GM12878 (cell line): Measurements from ENCODE around the gene PAN3. TPM values are rescaled to one million over a fixed set of nuclear protein-coding genes. Genes with fewer than 3 reads are reported as not detected.

Source experiments
- ATAC-seq: fragments of 200-7000 bp; cut with Tn5 transposase; 3 replicates; pipeline ENCODE4 v1.9.1; 2020; ENCODE audit warnings: mild to moderate bottlenecking, moderate library complexity
- BruUV-seq: library from RNA; stranded (reverse); fragments of 400-500 nt; replicated peaks from 2 replicates; lab custom pipeline; 2021; lab: Mats Ljungman, UMichigan
- CTCF ChIA-PET: fragments of 300-600 bp; sonication (Branson Sonifier 250); formaldehyde crosslinking; extraction: SDS; loops from one replicate; lab custom pipeline; 2021; ENCODE audit warnings: inconsistent platforms; lab: Yijun Ruan, JAX
- POLR2A ChIA-PET: fragments of 350-600 bp; formaldehyde crosslinking; extraction: SDS; loops from one replicate; lab custom pipeline; 2021; ENCODE audit warnings: inconsistent platforms; lab: Charles Lee
- RAD21 ChIA-PET: fragments of 300-600 bp; sonication (Branson Sonifier 250); formaldehyde crosslinking; loops from one replicate; lab custom pipeline; 2023; ENCODE audit warnings: antibody characterized with exemption; ENCODE audit not compliant: unreplicated experiment; lab: Charles Lee
- SMC1A ChIA-PET: fragments of 300-600 bp; sonication (Branson Sonifier 250); formaldehyde crosslinking; loops from one replicate; lab custom pipeline; 2023; ENCODE audit not compliant: unreplicated experiment, uncharacterized antibody; lab: Charles Lee
- DNase-seq: peaks from one replicate; pipeline ENCODE4 v3.0.0-alpha.2; 2011; ENCODE audit warnings: low read depth, low spot score
- FAIRE-seq: peaks from 3 replicates; lab custom pipeline; 2011; peaks lifted over from hg19 to GRCh38; lab: Jason Lieb, UNC
- H2AFZ ChIP-seq: 2 replicates; pipeline ENCODE4 v1.6.0; 2011; ENCODE audit warnings: low read depth, low read length, control low read depth; ENCODE audit not compliant: control insufficient read depth
- H3K27ac ChIP-seq: 2 replicates; pipeline ENCODE4 v1.5.1; 2011; ENCODE audit warnings: control low read depth; ENCODE audit not compliant: control insufficient read depth, insufficient read depth
- H3K27me3 ChIP-seq, 2 experiments: replicated peaks in 1 of 2; 2 replicates each; pipeline versions ENCODE4 v1.6.0 to v1.6.1; 2011; ENCODE audit warnings: low read length in 1 of 2; ENCODE audit not compliant: control insufficient read depth in 2 of 2, insufficient read depth in 2 of 2
- H3K36me3 ChIP-seq, 2 experiments: 2 replicates each; pipeline ENCODE4 v1.5.1; 2011; ENCODE audit warnings: low read length in 1 of 2; ENCODE audit not compliant: control insufficient read depth in 2 of 2, insufficient read depth in 2 of 2
- H3K4me1 ChIP-seq: 2 replicates; pipeline ENCODE4 v1.6.1; 2011; ENCODE audit warnings: mild to moderate bottlenecking, low read length, moderate library complexity, mixed read lengths; ENCODE audit not compliant: control insufficient read depth, insufficient read depth
- H3K4me2 ChIP-seq: 2 replicates; pipeline ENCODE4 v1.6.0; 2011; ENCODE audit warnings: control low read depth; ENCODE audit not compliant: control insufficient read depth, insufficient read depth
- H3K4me3 ChIP-seq: fragments of 200-600 bp; sonication (generic); 2 replicates; pipeline ENCODE4 v1.5.1; 2016
- H3K79me2 ChIP-seq: 2 replicates; pipeline ENCODE4 v1.6.0; 2011; ENCODE audit warnings: low read length; ENCODE audit not compliant: control insufficient read depth, insufficient read depth
- H3K9ac ChIP-seq: 2 replicates; pipeline ENCODE4 v1.8.0; 2011; ENCODE audit warnings: low read length, control low read depth, mixed read lengths; ENCODE audit not compliant: control insufficient read depth, insufficient read depth
- H3K9me3 ChIP-seq: replicated peaks from 3 replicates; pipeline ENCODE4 v1.5.1; 2011; ENCODE audit warnings: mild to moderate bottlenecking, low read length; ENCODE audit not compliant: control insufficient read depth, insufficient read depth
- H4K20me1 ChIP-seq: 2 replicates; pipeline ENCODE4 v1.6.0; 2011; ENCODE audit not compliant: control insufficient read depth, insufficient read depth
- NFYB ChIP-seq: IDR thresholded peaks from 2 replicates; pipeline ENCODE4 v1.6.1; 2011; ENCODE audit warnings: low read depth, mild to moderate bottlenecking, low read length, improper control_type of control experiment, moderate library complexity; ENCODE audit not compliant: insufficient read depth
- NR2F1 ChIP-seq: fragments of 450-650 bp; conservative IDR thresholded peaks from 2 replicates; pipeline ENCODE4 v1.6.1; 2017; ENCODE audit warnings: mild to moderate bottlenecking
- SMAD1 ChIP-seq: fragments of 450-650 bp; IDR thresholded peaks from 2 replicates; pipeline ENCODE4 v1.6.1; 2018; ENCODE audit warnings: mild to moderate bottlenecking, low read depth; ENCODE audit not compliant: partially characterized antibody
- ZBTB40 ChIP-seq: fragments of 450-650 bp; IDR thresholded peaks from 2 replicates; pipeline ENCODE4 v1.6.1; 2016; ENCODE audit warnings: mild to moderate bottlenecking, moderate library complexity, borderline replicate concordance
- WGBS: methylation state at CpG from one replicate; pipeline ENCODE4 v1.1.6; 2016; ENCODE audit warnings: low lambda C conversion rate; ENCODE audit not compliant: insufficient replicate concordance, insufficient coverage; ENCODE audit errors: missing lambda C conversion rate; 5-methylcytosine and 5-hydroxymethylcytosine counted together
- in situ Hi-C: fragments of 300-500 bp; cut with MboI; formaldehyde crosslinking; loops from 9 replicates; pipeline ENCODE4 v1.14.3; 2018; ENCODE audit warnings: mixed read lengths
- intact Hi-C: fragments of 100-400 bp; cut with micrococcal nuclease; formaldehyde crosslinking; loops from one replicate; pipeline ENCODE4 v1.14.2; 2022; ENCODE audit not compliant: unreplicated experiment
- polyA plus RNA-seq, 11 experiments: library from polyadenylated mRNA; depleted of rRNA in 4 of 11; unstranded in 6 of 11; stranded (reverse) in 5 of 11; fragments of >200 nt; fragmentation: Nextera tagmentation in 4 of 11; fragmentation: Illumina TruSeq in 1 of 11; extraction: Ambion mirVana in 4 of 11; extraction: Trizol in 1 of 11; gene quantifications; 1 replicate in 1 of 11; 2 replicates in 10 of 11; pipeline versions ENCODE4 v1.2.1 to v1.2.3, GENCODE V29; 2011 to 2016; ENCODE audit warnings: inconsistent platforms in 2 of 11, missing spikeins in 2 of 11, low read depth in 1 of 11
- total RNA-seq, 4 experiments: library from RNA; depleted of rRNA in 3 of 4; stranded (reverse); fragments of >200 nt in 3 of 4; fragmentation: Illumina TruSeq in 1 of 4; extraction: Trizol in 1 of 4; gene quantifications; 2 replicates each; pipeline versions ENCODE4 v1.2.1 to v1.2.3, GENCODE V29; 2013 to 2021

The PAN3 gene
- total and polyA plus RNA-seq, 10 of the 15 experiments (the other 5 are each of a cell fraction or from before 2014, with no cell fraction given), result 13.0 to 33.3 (median 19.9) TPM

- Histone ChIP-seq H3K79me2 (0 out of 2 replicates have a peak, but pooled peaks cover 2% of the 10 kb centered on the region), H3K4me1 (no peaks in the 10 kb centered on the region), H3K27ac (no peak overlapping the region), H3K36me3 (peaks cover 0 to 3% of the 10 kb centered on the region in 2 experiments; a peak in 2 of 4 replicates), H4K20me1 (no peaks in the 10 kb centered on the region), H3K4me3 (no peak overlapping the region), H3K9ac (no peak overlapping the region), H3K4me2 (no peak overlapping the region), H3K27me3 (no peaks in the 10 kb centered on the region), H3K9me3 (no peaks in the 10 kb centered on the region), H2AFZ (no peak overlapping the region)
- BruUV-seq, result no TSS peak
- intact Hi-C loops (no loop called here), in situ Hi-C loops (no loop called here)
- TF ChIP-seq NFYB, result no peak
- TF ChIP-seq SMAD1, result no peak
- TF ChIP-seq NR2F1, result no peak
- no peak for TF ChIP-seq ZBTB40
- CTCF ChIA-PET, result interaction anchor here (0.7 to 1.0 kb wide), 2 partner anchors 14 to 30 kb away, joined by 3 read pairs; no protein-coding TSS in a partner anchor
- SMC1A ChIA-PET, result interaction anchor here (0.8 to 1.4 kb wide), 3 partner anchors 14 to 28 kb away, joined by 3 to 6 read pairs (median 3); no protein-coding TSS in a partner anchor
- ATAC-seq (no peak), DNase-seq (no peak), FAIRE-seq (no peak)
- RAD21 ChIA-PET, result no interaction called here
- 26% methylated on average over 2 of the region's 2 CpGs for WGBS
- POLR2A ChIA-PET, result interaction anchor here (0.6 kb wide), 1 partner anchor 32 kb away, joined by 4 read pairs; no protein-coding TSS in a partner anchor
These were observed 46.9 kb downstream of the PAN3 start for GRCh38 chr13:28185256-28185655.
